Panc1 (cell line): Measurements from ENCODE around the gene MYL3.

Experiments used
- TF ChIP-seq, protein P1 (sequence below): fragments of 450-650 bp; IDR thresholded peaks from 2 replicates; pipeline ENCODE4 v1.5.1; 2017; ENCODE audit warnings: mild to moderate bottlenecking
- TF ChIP-seq, protein P2 (sequence below), 2 experiments: IDR thresholded peaks; 2 replicates each; pipeline ENCODE4 v1.6.1; 2011 to 2012; ENCODE audit warnings: low read depth in 2 of 2, control low read depth in 1 of 2, low read length in 1 of 2, mild to moderate bottlenecking in 1 of 2, moderate library complexity in 1 of 2; ENCODE audit not compliant: insufficient read depth in 1 of 2

DNA sequence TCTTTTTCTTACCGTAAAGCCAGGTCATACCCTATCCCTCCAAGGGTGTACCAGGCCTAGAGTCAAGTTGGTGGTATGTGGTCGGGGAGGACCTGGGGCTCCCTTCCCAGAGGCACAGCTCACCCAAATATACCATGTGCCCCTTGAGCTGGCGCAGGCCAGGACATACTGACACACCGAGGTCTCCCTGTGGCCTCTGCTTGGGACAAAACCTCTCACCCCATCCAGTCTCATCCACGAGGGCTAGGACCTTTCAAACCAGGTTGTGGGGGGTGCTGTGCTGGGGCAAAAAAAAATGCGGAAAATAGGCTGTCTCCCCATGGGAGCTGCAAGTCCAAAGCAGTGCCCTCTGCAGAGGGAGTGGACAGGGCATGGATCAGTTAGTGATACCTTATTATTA lies 37.1 kb upstream of the MYL3 start:
- TF ChIP-seq, protein P1, sequence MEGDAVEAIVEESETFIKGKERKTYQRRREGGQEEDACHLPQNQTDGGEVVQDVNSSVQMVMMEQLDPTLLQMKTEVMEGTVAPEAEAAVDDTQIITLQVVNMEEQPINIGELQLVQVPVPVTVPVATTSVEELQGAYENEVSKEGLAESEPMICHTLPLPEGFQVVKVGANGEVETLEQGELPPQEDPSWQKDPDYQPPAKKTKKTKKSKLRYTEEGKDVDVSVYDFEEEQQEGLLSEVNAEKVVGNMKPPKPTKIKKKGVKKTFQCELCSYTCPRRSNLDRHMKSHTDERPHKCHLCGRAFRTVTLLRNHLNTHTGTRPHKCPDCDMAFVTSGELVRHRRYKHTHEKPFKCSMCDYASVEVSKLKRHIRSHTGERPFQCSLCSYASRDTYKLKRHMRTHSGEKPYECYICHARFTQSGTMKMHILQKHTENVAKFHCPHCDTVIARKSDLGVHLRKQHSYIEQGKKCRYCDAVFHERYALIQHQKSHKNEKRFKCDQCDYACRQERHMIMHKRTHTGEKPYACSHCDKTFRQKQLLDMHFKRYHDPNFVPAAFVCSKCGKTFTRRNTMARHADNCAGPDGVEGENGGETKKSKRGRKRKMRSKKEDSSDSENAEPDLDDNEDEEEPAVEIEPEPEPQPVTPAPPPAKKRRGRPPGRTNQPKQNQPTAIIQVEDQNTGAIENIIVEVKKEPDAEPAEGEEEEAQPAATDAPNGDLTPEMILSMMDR, result no peak
- TF ChIP-seq, protein P2, sequence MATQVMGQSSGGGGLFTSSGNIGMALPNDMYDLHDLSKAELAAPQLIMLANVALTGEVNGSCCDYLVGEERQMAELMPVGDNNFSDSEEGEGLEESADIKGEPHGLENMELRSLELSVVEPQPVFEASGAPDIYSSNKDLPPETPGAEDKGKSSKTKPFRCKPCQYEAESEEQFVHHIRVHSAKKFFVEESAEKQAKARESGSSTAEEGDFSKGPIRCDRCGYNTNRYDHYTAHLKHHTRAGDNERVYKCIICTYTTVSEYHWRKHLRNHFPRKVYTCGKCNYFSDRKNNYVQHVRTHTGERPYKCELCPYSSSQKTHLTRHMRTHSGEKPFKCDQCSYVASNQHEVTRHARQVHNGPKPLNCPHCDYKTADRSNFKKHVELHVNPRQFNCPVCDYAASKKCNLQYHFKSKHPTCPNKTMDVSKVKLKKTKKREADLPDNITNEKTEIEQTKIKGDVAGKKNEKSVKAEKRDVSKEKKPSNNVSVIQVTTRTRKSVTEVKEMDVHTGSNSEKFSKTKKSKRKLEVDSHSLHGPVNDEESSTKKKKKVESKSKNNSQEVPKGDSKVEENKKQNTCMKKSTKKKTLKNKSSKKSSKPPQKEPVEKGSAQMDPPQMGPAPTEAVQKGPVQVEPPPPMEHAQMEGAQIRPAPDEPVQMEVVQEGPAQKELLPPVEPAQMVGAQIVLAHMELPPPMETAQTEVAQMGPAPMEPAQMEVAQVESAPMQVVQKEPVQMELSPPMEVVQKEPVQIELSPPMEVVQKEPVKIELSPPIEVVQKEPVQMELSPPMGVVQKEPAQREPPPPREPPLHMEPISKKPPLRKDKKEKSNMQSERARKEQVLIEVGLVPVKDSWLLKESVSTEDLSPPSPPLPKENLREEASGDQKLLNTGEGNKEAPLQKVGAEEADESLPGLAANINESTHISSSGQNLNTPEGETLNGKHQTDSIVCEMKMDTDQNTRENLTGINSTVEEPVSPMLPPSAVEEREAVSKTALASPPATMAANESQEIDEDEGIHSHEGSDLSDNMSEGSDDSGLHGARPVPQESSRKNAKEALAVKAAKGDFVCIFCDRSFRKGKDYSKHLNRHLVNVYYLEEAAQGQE (IDR thresholded peaks at IDR 0.05; ENCODE audit: insufficient read depth in 1 of 2, low read depth in 2 of 2, low read length in 1 of 2), result no peak
